Measurements from ENCODE around the gene DHX40. TPM values are rescaled to one million over a fixed set of nuclear protein-coding genes. Genes with fewer than 3 reads are reported as not detected.
"Not testable (repeated sequence)": the region's sequence is repeated elsewhere in the genome, so short reads cannot be mapped to it uniquely, and the experiment has no call there.

Gene DHX40, protein sequence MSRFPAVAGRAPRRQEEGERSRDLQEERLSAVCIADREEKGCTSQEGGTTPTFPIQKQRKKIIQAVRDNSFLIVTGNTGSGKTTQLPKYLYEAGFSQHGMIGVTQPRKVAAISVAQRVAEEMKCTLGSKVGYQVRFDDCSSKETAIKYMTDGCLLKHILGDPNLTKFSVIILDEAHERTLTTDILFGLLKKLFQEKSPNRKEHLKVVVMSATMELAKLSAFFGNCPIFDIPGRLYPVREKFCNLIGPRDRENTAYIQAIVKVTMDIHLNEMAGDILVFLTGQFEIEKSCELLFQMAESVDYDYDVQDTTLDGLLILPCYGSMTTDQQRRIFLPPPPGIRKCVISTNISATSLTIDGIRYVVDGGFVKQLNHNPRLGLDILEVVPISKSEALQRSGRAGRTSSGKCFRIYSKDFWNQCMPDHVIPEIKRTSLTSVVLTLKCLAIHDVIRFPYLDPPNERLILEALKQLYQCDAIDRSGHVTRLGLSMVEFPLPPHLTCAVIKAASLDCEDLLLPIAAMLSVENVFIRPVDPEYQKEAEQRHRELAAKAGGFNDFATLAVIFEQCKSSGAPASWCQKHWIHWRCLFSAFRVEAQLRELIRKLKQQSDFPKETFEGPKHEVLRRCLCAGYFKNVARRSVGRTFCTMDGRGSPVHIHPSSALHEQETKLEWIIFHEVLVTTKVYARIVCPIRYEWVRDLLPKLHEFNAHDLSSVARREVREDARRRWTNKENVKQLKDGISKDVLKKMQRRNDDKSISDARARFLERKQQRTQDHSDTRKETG
- total RNA-seq: 10 to 100 TPM; 25.0 to 75.0 (median 47.9) TPM

DNA sequence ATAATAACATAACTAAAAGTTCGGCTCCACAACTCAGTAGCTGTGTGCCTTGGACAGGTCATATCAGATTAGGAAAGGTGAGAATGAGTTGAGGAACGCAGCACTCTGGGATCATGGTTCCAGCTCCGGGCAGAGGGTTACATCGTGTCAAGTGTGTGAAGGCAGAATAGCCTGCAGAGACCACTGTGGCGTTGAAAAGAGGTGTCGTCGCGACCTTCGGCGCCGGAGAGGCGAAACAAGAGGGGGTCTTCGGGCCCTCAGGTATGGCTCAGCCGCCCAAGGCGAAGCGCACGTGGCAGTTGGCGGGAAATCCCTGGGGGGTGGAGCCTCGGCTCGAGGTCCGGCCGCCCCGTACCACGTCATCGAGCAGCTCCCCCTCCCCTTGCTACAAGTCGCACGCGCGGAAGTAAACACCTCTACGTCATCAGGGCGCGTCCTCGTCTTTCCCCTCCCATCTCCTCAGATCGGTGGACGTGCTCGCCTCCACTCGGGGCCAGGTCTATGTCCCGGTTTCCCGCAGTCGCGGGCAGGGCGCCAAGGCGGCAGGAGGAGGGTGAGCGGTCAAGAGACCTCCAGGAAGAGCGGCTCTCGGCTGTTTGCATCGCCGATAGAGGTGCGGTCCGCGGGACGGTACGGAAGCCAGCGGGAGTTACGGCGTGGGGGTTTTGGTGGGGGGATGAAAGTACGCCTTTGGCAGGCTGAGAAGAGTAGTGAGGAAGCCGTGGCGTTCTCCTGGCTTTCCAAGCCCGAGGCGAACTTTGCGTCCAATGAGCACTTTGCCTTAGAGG lies at the start of gene DHX40:
Gene DHX40 (plus strand): TSS at position 440 of the 788 bp plus-strand sequence. CDS start 62 bp downstream, at position 502.
- peak within 1 kb of the TSS; percentile 87 to 94 for H3K27ac ChIP-seq
- peak; percentile 84 to 96 (median 89) for ATAC-seq (replicated peaks in 6 of 8)
- in situ Hi-C loops (cut with MboI; ENCODE audit: low pct_unique_long_range_greater_than_20kb in 2 of 9, low sequenced_read_pairs in 9 of 9, unreplicated experiment in 9 of 9): loop anchor here in 2 of 9 experiments (25.0 kb wide), 1 partner anchor 253 kb away; no protein-coding TSS in a partner anchor
- WGBS, 10 experiments: 0 to 100% (median 11%) methylated on average over 1 to 23 of the region's 62 CpGs; no CpG with 5 or more reads in 1 of the 10 experiments
- H3K4me3 ChIP-seq: peak within 1 kb of the TSS; percentile 84 to 97 (median 90)
- H3K4me1 ChIP-seq (replicated peaks in 1 of 2): peaks cover 6 to 7% of the 10 kb centered on the region in 2 donors

DNA sequence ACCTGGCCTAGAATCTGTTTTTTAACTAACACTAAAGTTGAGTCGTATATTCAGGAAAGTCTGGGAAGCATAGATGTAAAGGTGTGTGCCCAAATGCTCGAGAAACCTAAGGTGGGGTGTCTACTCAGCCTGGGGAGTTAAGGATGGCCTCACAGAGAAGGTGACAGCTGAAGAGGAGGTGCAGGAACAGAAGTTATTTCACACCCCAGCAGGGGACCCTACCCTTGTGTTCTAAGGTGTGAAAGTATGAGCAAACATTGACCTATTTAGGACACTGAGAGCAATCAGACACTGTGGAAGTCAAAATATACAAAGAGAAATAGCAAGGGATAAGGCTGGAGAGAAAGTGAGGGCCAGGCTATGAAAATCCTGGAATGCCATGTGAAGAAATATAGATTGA lies 49.0 kb upstream of the DHX40 start:
- no peak for ATAC-seq (replicated peaks in 6 of 8)
- Histone ChIP-seq H3K4me3 (no peak overlapping the region), H3K4me1 (replicated peaks in 1 of 2) (peaks cover 10 to 14% of the 10 kb centered on the region in 2 donors), H3K27ac (no peak overlapping the region)
- in situ Hi-C loops (cut with MboI; ENCODE audit: low pct_unique_long_range_greater_than_20kb in 2 of 9, low sequenced_read_pairs in 9 of 9, unreplicated experiment in 9 of 9): no loop called here
- WGBS, 10 experiments: 80 to 100% (median 83%) methylated on average over 1 to 2 of the region's 2 CpGs; no CpG with 5 or more reads in 5 of the 10 experiments

DNA sequence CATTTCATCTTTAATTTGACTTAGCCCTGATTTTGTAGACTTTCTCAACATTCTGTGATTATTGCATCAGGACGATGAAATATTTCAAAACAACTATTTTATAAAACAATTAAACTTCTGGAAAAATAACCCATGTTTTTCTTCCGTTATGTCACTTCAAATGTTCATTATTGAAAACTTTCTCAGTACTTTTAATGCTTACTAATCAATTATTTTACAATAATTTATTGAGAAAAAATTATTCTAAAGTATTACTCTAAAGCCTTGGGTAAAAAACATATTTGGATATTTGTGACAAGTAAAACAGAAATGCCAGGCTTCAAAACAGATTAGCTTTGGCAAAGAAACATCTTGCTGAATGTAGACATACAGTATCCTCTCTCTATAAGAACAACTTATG lies 46.3 kb upstream of the DHX40 start:
- Histone ChIP-seq H3K27ac (no peak overlapping the region), H3K4me3 (no peak overlapping the region), H3K4me1 (replicated peaks in 1 of 2) (peaks cover 7 to 8% of the 10 kb centered on the region in 2 donors)
- no peak for ATAC-seq (replicated peaks in 6 of 8)
- 38 to 100% (median 92%) methylated on average over 1 to 2 of the region's 2 CpGs for WGBS, 10 experiments
- in situ Hi-C loops (cut with MboI; ENCODE audit: low pct_unique_long_range_greater_than_20kb in 2 of 9, low sequenced_read_pairs in 9 of 9, unreplicated experiment in 9 of 9): no loop called here

DNA sequence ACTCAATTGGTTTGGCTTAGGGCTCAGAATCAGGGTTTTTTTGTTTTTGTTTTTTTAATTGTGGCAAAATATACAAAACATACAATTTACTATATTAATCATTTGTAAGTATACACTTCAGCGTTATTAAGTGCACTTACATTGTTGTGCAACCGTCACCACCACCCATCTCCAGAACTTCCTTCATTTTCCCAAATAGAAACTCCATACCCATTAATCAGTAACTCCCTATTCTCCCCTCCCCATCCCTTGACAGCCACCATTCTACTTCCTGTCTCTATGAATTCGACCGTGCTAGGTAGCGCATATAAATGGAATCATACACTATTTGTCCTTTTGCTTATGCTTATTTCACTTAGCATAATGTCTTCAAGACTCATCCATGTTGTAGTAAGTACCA lies 45.2 kb upstream of the DHX40 start:
- Histone ChIP-seq H3K4me3 (no peak overlapping the region), H3K27ac (no peak overlapping the region), H3K4me1 (replicated peaks in 1 of 2) (no peaks in the 10 kb centered on the region)
- ATAC-seq (replicated peaks in 6 of 8): no peak
- WGBS, 10 experiments: 61 to 100% (median 86%) methylated on average over 1 to 5 of the region's 5 CpGs; no CpG with 5 or more reads in 1 of the 10 experiments
- in situ Hi-C loops (cut with MboI; ENCODE audit: low pct_unique_long_range_greater_than_20kb in 2 of 9, low sequenced_read_pairs in 9 of 9, unreplicated experiment in 9 of 9): no loop called here

DNA sequence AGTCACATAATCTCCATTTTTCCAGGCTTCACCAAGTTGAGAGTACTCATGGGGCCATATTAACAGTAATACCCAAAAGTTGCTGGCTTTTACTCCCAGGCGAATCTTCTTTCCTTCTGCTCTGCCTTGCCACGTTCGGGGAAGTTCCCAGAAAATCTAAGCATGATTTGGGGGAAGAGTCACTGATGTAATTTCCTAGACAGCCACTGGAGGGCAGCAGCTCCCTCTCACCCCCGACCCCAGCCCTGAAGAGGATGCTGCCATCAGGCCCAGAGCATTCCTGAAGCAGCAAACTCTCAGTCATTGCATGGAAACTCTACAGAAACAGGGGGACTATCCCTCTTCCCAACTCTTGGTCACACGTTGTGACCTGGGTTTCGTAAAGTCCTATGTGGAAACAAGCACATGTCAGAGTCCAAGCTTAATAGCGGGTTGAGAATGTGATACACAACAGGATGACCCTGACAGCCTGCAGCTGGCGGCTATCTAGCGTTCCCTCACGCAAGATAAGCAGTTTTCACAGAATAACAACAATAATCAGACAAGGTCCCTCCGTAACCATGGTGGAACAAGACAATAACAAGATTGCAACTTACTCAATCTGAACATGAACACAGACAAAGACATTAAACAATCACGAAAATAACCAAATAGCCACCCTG lies 43.8 kb upstream of the DHX40 start:
- in situ Hi-C loops (cut with MboI; ENCODE audit: low pct_unique_long_range_greater_than_20kb in 2 of 9, low sequenced_read_pairs in 9 of 9, unreplicated experiment in 9 of 9): no loop called here
- peak; percentile 69 to 88 (median 80) for ATAC-seq (replicated peaks in 6 of 8)
- 0 to 81% (median 48%) methylated on average over 1 to 9 of the region's 12 CpGs; no CpG with 5 or more reads in 3 of the 10 experiments for WGBS, 10 experiments
- Histone ChIP-seq H3K4me3 (no peak overlapping the region), H3K27ac (no peak overlapping the region), H3K4me1 (replicated peaks in 1 of 2) (no peaks in the 10 kb centered on the region)

DNA sequence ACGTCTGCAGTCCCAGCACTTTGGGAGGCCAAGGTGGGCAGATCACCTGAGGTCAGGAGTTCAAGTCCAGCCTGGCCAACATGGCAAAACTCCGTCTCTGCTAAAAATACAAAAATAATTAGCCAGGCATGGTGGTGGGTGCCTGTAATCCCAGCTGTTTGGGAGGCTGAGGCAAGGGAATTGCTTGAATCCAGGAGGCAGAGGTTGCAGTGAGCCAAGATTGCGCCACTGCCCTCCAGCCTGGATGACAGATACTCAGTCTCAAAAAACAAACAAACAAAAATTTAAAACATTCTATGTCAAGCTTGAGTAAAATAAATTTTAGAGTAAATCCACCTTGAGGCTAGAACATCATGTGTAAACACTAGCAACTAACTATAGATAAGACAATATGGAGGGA lies 40.5 kb upstream of the DHX40 start:
- in situ Hi-C loops (cut with MboI; ENCODE audit: low pct_unique_long_range_greater_than_20kb in 2 of 9, low sequenced_read_pairs in 9 of 9, unreplicated experiment in 9 of 9); ATAC-seq (replicated peaks in 6 of 8); H3K4me1 ChIP-seq (replicated peaks in 1 of 2); H3K4me3 ChIP-seq; H3K27ac ChIP-seq: not testable (repeated sequence)
- 17 to 100% (median 70%) methylated on average over 1 to 2 of the region's 3 CpGs; no CpG with 5 or more reads in 3 of the 10 experiments for WGBS, 10 experiments

DNA sequence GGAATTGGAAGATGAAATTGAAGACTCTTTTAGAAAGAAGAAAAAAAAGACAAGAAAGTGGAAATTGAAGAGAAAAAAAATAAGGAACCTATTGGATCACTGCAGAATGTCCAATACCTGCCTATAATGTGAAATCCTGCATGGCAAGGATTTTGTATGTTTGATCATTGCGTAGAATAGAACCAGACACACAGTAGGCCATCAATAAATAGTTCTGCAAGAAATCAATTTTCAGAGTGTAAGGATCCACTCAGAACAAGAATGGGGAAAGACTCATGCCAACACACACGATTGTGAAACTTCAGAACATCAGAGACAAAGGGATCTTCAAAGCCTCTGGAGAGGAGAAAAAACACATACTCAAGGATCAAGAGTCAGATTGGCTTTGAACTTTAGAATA lies 39.7 kb upstream of the DHX40 start:
- no peak for ATAC-seq (replicated peaks in 6 of 8)

DNA sequence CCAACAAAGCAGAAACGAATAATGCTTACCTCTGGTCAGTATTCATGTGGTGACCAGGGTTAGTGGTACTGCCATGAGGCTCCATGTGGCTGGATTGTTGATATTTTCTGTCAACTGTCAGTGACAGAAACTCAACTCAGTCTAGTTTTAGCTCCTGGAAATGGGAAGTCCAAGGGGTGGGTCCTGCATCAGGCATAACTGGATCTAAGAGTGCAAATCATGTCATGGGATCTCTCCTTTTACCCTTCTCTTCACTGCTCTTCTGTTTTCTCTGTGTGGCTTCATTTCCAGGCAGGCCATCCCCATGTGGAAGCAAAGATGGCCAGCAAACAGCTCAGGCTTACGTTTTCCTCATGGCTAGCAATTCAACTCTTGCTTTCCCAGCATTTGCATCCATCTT lies 39.0 kb upstream of the DHX40 start:
- in situ Hi-C loops (cut with MboI; ENCODE audit: low pct_unique_long_range_greater_than_20kb in 2 of 9, low sequenced_read_pairs in 9 of 9, unreplicated experiment in 9 of 9): no loop called here
- H3K4me1 ChIP-seq (replicated peaks in 1 of 2): no peaks in the 10 kb centered on the region
- WGBS, 10 experiments: 0 to 75% (median 48%) methylated on average over 1 to 2 of the region's 2 CpGs
- no peak overlapping the region for H3K27ac ChIP-seq
- peak in 2 of 8 experiments; percentile 53 to 55 for ATAC-seq (replicated peaks in 6 of 8)
- H3K4me3 ChIP-seq: no peak overlapping the region

More for the DNA sequence above, 39.7 kb upstream of the DHX40 start:
- 20 to 94% (median 51%) methylated on average over 1 to 2 of the region's 2 CpGs; no CpG with 5 or more reads in 1 of the 10 experiments for WGBS, 10 experiments
- no peaks in the 10 kb centered on the region for H3K4me1 ChIP-seq (replicated peaks in 1 of 2)
- no peak overlapping the region for H3K27ac ChIP-seq
- H3K4me3 ChIP-seq: no peak overlapping the region
- in situ Hi-C loops (cut with MboI; ENCODE audit: low pct_unique_long_range_greater_than_20kb in 2 of 9, low sequenced_read_pairs in 9 of 9, unreplicated experiment in 9 of 9): no loop called here

DNA sequence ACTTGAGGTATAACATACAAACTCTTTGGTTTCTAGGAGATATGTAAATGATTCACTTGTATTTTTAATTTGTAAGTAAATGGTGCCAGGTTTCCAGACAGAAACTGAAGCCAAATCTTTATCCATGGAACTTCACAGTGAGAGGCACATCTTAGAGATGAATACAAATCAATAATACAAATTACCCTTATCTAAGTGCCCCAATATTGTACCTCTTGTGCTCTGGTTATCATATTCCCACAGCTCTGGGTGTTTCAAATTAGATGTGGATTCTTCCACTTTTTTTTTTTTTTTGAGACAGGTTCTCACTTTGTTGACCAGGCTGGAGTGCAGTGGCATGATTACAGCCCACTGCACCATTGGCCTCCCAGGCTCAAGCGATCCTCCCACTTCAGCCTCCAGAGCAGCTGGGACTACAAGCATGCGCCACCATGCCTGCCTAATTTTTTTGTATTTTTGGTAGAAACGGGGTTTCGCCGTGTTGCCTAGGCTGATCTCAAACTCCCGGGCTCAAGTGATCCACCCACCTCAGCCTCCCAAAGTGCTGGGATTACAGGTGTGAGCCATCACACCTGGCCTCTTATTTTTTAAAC lies 38.0 kb upstream of the DHX40 start:
- ATAC-seq (replicated peaks in 6 of 8): no peak
- Histone ChIP-seq H3K27ac (no peak overlapping the region), H3K4me3 (no peak overlapping the region), H3K4me1 (replicated peaks in 1 of 2) (no peaks in the 10 kb centered on the region)
- in situ Hi-C loops (cut with MboI; ENCODE audit: low pct_unique_long_range_greater_than_20kb in 2 of 9, low sequenced_read_pairs in 9 of 9, unreplicated experiment in 9 of 9): no loop called here
- 50 to 94% (median 84%) methylated on average over 1 to 5 of the region's 6 CpGs; no CpG with 5 or more reads in 3 of the 10 experiments for WGBS, 10 experiments

DNA sequence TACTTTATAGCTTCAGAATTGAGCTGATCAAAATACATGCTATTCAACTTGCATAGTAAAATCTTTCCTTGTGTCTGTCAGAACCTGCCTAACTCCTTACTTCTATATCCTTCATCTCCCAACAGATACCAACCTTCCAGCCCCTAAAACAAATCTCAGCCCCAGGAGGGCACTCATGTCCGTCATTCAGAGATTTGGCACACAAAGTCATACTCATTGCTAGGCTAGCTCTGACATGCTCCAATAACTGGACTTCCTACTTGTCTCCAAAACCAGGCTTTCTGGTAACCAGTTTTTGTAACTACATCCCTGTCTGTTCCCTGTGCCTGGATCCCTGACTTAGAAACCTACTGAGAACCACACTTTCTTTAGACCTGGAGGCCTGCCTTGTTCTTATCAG lies 37.5 kb upstream of the DHX40 start:
- no peak for ATAC-seq (replicated peaks in 6 of 8)

DNA sequence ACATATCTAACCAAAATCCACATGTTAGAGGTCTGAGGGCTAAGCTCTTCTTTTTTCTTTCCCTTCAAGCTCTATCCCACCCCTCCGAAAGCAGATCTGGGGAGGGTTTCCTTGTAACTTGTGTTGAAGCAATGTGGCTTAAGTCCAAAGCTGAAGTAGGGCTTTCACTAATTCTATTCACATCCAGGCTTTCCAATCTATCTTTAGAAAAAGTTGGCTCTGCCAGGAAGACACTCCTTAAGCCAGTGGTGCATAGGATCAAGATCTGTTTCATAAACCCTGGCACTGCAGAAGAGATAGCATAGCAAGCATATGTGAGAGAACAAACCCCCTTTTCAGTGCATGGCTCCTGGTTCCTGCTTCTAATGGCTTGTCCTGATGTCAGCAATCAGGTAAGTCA lies 34.9 kb upstream of the DHX40 start:
- in situ Hi-C loops (cut with MboI; ENCODE audit: low pct_unique_long_range_greater_than_20kb in 2 of 9, low sequenced_read_pairs in 9 of 9, unreplicated experiment in 9 of 9): no loop called here
- H3K4me3 ChIP-seq: no peak overlapping the region
- WGBS, 10 experiments: 40 to 100% methylated on average over 1 of the region's 1 CpG; no CpG with 5 or more reads in 8 of the 10 experiments

More for the DNA sequence above, 37.5 kb upstream of the DHX40 start:
- 0 to 91% (median 58%) methylated on average over 1 of the region's 1 CpG; no CpG with 5 or more reads in 6 of the 10 experiments for WGBS, 10 experiments
- in situ Hi-C loops (cut with MboI; ENCODE audit: low pct_unique_long_range_greater_than_20kb in 2 of 9, low sequenced_read_pairs in 9 of 9, unreplicated experiment in 9 of 9): no loop called here
- Histone ChIP-seq H3K4me3 (no peak overlapping the region), H3K27ac (no peak overlapping the region), H3K4me1 (replicated peaks in 1 of 2) (no peaks in the 10 kb centered on the region)

DNA sequence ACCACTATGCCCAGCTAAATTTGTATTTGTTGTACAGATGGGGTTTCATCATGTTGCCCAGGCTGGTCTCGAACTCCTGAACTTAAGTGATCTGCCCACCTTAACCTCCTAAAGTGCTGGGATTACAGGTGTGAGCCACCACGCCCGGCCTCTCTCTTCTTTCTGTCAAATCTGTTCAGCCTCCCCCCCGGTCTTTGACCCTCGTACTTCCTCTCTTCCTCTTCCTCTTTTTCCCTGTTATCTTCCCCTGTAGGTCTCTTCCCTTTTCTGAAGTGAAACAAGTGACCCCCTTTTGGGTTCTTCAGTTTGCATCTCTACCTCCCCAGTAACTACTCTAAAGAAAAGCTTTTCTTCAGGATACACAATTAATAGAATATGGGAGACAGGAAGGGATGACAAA lies 31.7 kb upstream of the DHX40 start:
- H3K4me1 ChIP-seq (replicated peaks in 1 of 2): no peaks in the 10 kb centered on the region
- H3K27ac ChIP-seq: no peak overlapping the region
- no peak overlapping the region for H3K4me3 ChIP-seq
- 37 to 92% (median 82%) methylated on average over 1 to 5 of the region's 5 CpGs for WGBS, 10 experiments
- in situ Hi-C loops (cut with MboI; ENCODE audit: low pct_unique_long_range_greater_than_20kb in 2 of 9, low sequenced_read_pairs in 9 of 9, unreplicated experiment in 9 of 9): no loop called here
- no peak for ATAC-seq (replicated peaks in 6 of 8)

More for the DNA sequence above, 34.9 kb upstream of the DHX40 start:
- ATAC-seq (replicated peaks in 6 of 8): no peak
- H3K27ac ChIP-seq: no peak overlapping the region
- H3K4me1 ChIP-seq (replicated peaks in 1 of 2): no peaks in the 10 kb centered on the region

Data from motor neuron (in vitro differentiated cells).